ENCODE data around the gene FXYD6. TPM values are rescaled to one million over a fixed set of nuclear protein-coding genes. Genes with fewer than 3 reads are reported as not detected.

FXYD6 gene
- total RNA-seq = 222 TPM

GRCh38 chr11:117876341-117877119, at the start of gene FXYD6:
FXYD6 (minus strand) TSS chr11:117876658; CDS start chr11:117842776, 33,882 bp downstream.

GRCh38 chr11:117824571-117825537, 51.6 kb downstream of the FXYD6 start, which contains the start of gene FXYD2:
FXYD2 (minus strand) TSS chr11:117824744; CDS start chr11:117824678, 66 bp downstream.

GRCh38 chr11:117796872-117797529, 79.5 kb downstream of the FXYD6 start, which contains the start of gene DSCAML1:
DSCAML1 (minus strand) TSS chr11:117797216; CDS start chr11:117797079, 137 bp downstream.

Other genes starting within 250 kb of the FXYD6 start
- gene DSCAML1, start 79.4 kb downstream of the FXYD6 start, total RNA-seq = 30.7 TPM
- 3.4 TPM for gene FXYD2, start 51.9 kb downstream of the FXYD6 start, total RNA-seq
- gene TMPRSS13, start 52.7 kb upstream of the FXYD6 start, total RNA-seq = 0.63 TPM
- gene IL10RA, start 109.7 kb upstream of the FXYD6 start, total RNA-seq = 1.6 TPM
- gene TMPRSS4, start 200.4 kb upstream of the FXYD6 start, total RNA-seq = not detected
- not detected for gene SMIM35, start 210.3 kb upstream of the FXYD6 start, total RNA-seq